HG02885 (cell line): Measurements from ENCODE around the gene TSPAN17.
"Not testable (repeated sequence)": the region's sequence is repeated elsewhere in the genome, so short reads cannot be mapped to it uniquely, and the experiment has no call there.

Source experiments
- ATAC-seq: cut with Tn5 transposase; IDR thresholded peaks from one replicate; pipeline ENCODE4 v1.9.1; 2021; ENCODE audit warnings: mild to moderate bottlenecking; ENCODE audit not compliant: unreplicated experiment, poor library complexity

Gene TSPAN17

DNA sequence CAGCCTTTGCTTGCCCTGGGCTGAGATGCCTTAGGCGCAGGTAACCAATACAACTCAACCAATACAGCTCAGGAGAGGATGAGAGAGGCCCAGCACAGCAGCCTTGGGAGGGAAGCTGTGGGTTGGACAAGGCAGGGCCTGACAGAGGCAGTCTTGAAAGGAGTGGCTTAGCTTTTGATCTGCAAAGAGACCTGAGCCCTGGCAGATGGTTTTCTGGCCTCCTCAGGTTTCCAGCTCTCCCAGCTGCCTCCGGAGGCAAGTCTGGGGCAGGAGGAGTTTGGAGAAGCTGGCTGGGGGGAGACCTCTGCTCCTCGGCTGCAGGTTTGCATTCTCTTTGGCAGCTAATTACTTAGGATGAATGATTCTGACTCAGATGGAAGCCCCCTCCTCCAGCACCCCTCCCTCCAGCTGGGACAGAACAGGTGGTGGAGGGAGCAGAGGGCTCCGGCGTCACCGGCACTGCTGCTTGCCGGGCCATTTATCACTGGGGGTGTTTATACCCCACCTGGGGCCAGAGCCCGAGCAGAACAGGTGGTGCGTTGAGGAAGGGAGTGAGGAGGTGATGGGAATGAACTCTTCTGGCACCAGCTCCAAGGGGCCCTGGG lies 50.8 kb downstream of the TSPAN17 start:
- no peak for ATAC-seq

DNA sequence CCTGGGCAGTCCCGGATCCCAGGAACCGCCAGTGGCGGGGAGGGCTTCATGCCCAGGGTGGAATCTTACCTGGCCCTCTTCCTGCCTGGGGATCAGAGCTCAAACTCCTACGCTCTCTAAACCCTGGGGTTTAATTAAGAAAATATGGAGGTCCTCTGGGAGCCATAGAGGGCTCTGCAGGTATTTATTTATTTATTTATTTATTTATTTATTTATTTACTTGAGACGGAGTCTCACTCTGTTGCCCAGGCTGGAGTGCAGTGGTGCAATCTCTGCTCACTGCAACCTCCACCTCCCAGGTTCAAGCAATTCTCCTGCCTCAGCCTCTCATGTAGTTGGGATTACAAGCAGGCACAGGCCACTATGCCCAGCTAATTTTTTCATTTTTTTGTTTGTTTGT lies 52.2 kb downstream of the TSPAN17 start:
- not testable (repeated sequence) for ATAC-seq

DNA sequence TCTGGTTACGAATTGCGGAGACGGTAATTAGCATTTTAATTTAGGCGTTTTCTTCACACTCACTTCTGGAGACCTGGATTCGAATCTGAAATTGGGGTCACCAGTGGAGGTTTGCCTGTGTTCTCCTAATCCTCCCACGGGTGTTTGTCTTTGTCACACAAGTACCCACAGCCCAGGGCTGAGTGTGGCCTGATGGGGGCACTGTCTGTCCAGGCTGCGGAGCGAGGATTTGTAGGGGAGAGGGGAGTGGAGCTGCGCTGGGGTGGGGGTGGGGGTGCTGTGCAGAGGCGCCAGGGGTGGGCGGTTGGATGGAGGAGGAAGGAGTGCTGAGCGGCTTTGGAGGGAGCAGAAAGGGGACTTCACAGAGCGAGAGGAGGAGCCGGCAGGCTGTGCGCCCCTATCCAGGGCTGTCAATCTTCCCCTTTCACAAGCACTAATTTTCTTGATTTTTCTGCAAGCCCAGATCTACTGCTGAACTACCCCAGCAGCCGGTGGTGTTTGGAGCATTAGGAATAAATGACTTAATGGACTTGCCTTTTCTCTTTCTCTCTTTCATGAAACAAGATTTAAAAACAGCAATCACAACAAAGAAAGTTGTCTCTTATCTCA lies 53.1 kb downstream of the TSPAN17 start:
- ATAC-seq = no peak

DNA sequence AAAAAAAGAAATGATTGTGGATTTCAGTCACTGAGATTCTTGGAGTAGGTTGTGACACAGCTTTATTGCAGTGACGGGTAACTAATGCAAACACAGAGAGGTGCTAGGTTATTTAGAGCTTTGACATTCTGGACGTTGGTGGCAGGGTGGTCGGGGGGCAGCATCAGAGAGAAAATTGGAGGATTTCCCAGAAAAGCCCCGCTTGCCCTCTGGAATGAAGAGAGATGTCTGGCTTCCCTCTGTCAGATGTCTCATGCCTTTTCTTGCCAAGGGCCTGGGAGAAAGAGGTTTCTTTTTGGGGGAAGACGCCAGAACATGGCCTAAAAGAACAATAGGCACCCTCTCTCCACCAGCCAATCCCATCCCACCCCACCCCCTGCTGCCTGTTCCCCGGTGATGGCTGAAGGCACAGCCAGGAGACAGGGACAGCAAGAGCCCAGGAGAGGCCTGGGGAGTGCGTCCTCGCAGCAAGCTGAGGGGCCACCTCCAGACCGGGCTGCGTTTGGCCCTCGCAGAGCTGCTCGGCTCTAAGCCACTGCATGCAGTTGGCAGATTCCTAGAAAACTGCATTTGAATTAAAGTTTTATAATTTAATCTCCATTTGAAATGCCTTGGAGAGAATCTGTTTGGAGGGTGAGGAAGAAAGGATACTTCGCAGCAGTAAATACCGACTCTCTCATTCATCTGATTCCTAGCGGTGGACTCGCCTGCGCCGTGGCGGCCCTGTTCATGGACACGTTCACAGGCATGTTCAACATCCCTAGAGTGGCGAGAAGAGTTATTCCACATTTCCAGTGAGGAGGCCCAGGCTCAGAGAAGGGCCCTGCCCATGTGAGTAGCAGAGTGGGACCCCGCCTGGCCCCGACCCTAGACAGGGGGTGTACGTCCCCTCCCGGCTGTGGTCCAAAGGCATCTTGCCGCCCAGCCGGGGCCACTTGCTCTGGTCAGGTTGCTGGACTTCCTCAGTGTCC lies 55.7 kb downstream of the TSPAN17 start:
- ATAC-seq = no peak

DNA sequence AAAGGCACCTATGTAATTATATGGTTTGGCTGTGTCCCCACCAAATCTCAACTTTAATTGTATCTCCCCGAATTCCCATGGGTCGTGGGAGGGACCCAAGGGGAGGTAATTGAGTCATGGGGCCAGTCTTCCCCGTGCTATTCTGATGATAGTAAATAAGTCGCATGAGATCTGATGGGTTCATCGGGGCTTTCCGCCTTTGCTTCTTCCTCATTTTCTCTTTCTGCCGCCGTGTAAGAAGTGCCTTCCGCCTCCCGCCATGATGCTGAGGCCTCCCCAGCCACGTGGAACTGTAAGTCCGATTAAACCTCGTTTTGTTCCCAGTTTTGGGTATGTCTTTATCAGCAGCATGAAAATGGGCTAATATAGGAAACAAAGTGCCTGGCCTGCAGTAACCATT lies 56.6 kb downstream of the TSPAN17 start:
- ATAC-seq = no peak

DNA sequence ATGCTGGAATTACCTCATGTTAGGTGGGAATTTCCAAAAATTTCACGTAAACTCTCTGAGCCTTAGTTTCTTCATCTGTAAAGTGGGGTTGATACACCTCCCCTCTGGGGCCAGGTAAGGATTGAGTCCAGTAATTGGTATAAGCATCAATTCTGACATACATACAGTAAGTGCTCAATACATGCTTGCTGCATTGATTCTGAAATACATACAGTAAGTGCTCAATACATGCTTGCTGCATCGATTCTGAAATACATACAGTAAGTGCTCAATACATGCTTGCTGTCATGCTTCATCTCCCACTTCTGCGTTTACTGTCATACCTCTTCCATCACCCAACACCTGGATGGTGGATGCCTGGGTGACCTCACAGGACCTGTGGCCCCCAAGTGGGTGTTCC lies 57.1 kb downstream of the TSPAN17 start:
- ATAC-seq = no peak

DNA sequence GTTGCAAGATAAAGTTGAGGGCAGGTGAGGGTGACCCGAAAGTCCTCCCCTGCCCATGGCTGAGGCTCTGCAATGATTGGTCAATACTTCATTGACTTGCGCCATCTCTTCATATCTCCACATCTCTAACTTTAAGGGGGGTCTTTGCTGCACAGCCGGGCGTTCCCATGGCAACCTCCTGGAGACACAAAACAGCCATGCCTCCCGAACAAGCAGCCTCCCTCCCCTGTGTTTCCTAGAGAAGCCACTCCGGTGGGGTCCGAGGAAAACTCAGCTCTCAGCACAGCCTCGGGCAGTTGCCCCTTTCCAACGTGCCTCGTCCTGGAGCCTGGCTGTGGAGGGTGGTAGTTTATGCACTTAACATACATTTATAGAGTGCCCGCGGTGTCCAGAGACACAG lies 57.5 kb downstream of the TSPAN17 start:
- ATAC-seq = no peak
